Measurements from ENCODE around the gene FGF12.

Gene FGF12

DNA sequence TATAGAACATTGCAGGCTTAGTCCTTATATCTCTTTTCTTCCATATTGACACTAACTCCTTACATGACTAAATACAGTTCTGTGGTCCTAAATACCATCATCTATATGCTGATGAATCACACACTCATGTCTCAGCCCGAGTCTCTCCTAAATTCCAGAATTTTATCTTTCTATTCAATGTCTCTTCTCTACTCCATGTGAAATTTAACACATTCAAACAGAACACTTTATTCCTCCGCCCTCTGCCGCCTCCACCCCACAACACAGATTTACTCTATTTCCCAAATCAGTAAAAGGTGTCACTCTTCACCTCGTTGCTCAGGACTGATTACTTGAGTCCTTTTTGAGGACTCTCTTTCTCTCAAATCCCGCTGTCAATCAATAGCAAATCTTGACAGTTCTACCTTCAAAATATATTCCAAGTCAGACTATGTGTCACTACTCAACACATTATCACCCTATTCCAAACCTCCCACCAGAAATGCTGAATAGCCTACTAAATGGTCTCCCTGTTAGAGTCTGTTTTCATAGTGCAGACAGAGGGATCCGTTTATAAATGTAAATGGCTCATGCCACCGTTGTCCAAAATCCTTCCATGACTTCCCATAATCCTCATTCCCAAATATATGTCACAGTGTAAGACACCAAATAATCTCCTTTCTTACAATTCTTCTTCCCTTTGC lies 230.3 kb downstream of the FGF12 start:
- no peak overlapping the region for H3K4me2 ChIP-seq (ENCODE audit: low read length)
- no peak overlapping the region for H3K9ac ChIP-seq
- no peaks in the 10 kb centered on the region for H3K36me3 ChIP-seq (ENCODE audit: control insufficient read depth, insufficient read depth, low read length)
- H3K79me2 ChIP-seq = no peaks in the 10 kb centered on the region
- no peaks in the 10 kb centered on the region for H3K27me3 ChIP-seq (ENCODE audit: control insufficient read depth, insufficient read depth, low read length)
- H3K9me3 ChIP-seq (ENCODE audit: control insufficient read depth, low read length) = no peaks in the 10 kb centered on the region
- H3K27ac ChIP-seq = no peak overlapping the region
- no peaks in the 10 kb centered on the region for H3K4me1 ChIP-seq
- H3K4me3 ChIP-seq (ENCODE audit: low read depth, low read length) = no peak overlapping the region
- TF ChIP-seq, protein P1, sequence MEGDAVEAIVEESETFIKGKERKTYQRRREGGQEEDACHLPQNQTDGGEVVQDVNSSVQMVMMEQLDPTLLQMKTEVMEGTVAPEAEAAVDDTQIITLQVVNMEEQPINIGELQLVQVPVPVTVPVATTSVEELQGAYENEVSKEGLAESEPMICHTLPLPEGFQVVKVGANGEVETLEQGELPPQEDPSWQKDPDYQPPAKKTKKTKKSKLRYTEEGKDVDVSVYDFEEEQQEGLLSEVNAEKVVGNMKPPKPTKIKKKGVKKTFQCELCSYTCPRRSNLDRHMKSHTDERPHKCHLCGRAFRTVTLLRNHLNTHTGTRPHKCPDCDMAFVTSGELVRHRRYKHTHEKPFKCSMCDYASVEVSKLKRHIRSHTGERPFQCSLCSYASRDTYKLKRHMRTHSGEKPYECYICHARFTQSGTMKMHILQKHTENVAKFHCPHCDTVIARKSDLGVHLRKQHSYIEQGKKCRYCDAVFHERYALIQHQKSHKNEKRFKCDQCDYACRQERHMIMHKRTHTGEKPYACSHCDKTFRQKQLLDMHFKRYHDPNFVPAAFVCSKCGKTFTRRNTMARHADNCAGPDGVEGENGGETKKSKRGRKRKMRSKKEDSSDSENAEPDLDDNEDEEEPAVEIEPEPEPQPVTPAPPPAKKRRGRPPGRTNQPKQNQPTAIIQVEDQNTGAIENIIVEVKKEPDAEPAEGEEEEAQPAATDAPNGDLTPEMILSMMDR (IDR thresholded peaks at IDR 0.05) = no peak
- H2AFZ ChIP-seq = no peak overlapping the region

DNA sequence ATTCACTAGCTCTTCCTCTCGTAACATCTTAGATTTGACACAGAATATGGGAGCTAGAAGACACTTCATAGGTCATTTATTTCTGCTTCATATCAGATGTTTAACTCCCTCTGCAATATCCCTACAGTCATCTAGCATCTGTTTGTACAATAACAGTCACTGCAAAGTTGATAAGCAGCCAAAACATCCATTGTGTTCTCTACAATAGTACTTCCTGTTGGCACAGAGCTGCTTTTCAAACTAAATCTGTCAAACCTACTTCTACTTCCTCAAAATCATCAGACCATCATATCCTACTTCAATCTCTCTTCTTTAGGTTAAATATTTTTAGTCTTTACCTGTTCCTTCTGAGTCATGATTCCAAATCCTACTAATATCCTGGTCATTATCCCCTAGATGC lies 233.2 kb downstream of the FGF12 start:
- Histone ChIP-seq H3K4me2 (ENCODE audit: low read length) (no peak overlapping the region), H3K27ac (no peak overlapping the region), H3K4me1 (no peaks in the 10 kb centered on the region), H3K27me3 (ENCODE audit: control insufficient read depth, insufficient read depth, low read length) (no peaks in the 10 kb centered on the region), H3K36me3 (ENCODE audit: control insufficient read depth, insufficient read depth, low read length) (no peaks in the 10 kb centered on the region), H3K4me3 (ENCODE audit: low read depth, low read length) (no peak overlapping the region), H3K9ac (no peak overlapping the region), H3K9me3 (ENCODE audit: control insufficient read depth, low read length) (no peaks in the 10 kb centered on the region), H2AFZ (no peak overlapping the region), H3K79me2 (no peaks in the 10 kb centered on the region)
- TF ChIP-seq, protein P1 (IDR thresholded peaks at IDR 0.05) = no peak

DNA sequence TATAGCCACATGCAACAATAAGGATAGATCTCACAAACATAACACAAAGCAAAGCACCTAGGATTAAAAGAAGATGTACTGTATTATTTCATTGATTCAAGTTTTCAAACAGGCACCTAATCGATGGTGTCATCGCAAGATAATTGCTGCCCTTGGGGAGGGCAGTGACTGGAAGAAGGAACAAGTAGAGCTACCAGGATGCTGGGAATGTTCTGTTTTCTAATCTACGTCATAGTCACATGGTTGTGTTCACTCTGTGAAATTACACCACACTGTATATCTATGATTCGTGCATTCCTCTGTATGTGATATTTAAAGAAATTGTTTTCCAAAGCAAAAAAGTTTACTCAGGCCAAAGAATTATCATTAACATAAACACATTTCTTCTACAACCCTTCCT lies 236.6 kb downstream of the FGF12 start:
- no peak overlapping the region for H3K9ac ChIP-seq
- TF ChIP-seq, protein P1 (IDR thresholded peaks at IDR 0.05) = no peak
- H3K36me3 ChIP-seq (ENCODE audit: control insufficient read depth, insufficient read depth, low read length) = no peaks in the 10 kb centered on the region
- H3K4me1 ChIP-seq = no peaks in the 10 kb centered on the region
- H3K9me3 ChIP-seq (ENCODE audit: control insufficient read depth, low read length) = no peaks in the 10 kb centered on the region
- H3K4me2 ChIP-seq (ENCODE audit: low read length) = no peak overlapping the region
- H2AFZ ChIP-seq = no peak overlapping the region
- no peaks in the 10 kb centered on the region for H3K27me3 ChIP-seq (ENCODE audit: control insufficient read depth, insufficient read depth, low read length)
- no peaks in the 10 kb centered on the region for H3K79me2 ChIP-seq
- no peak overlapping the region for H3K27ac ChIP-seq
- H3K4me3 ChIP-seq (ENCODE audit: low read depth, low read length) = no peak overlapping the region

DNA sequence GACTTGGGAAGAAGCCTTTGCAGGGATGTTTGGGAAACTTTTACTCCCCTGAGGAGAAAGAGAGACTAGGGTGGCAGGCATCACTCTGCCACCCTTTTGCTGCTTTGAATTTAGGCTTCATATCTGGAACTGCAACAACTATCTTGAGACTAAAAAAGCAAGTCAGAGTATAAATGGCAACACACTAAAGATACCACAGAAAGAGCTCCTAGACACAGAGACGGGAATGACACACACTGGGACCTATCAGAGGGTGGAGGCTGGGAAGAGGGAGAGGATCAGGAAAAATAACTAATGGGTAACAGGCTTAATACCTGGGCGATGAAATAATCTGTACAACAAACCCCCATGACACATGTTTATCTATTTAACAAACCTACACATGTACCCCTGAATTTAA lies 237.8 kb downstream of the FGF12 start:
- no peak overlapping the region for H3K9ac ChIP-seq
- H2AFZ ChIP-seq = no peak overlapping the region
- no peak overlapping the region for H3K4me3 ChIP-seq (ENCODE audit: low read depth, low read length)
- H3K9me3 ChIP-seq (ENCODE audit: control insufficient read depth, low read length) = no peaks in the 10 kb centered on the region
- no peaks in the 10 kb centered on the region for H3K36me3 ChIP-seq (ENCODE audit: control insufficient read depth, insufficient read depth, low read length)
- H3K4me1 ChIP-seq = no peaks in the 10 kb centered on the region
- no peak overlapping the region for H3K4me2 ChIP-seq (ENCODE audit: low read length)
- TF ChIP-seq, protein P1 (IDR thresholded peaks at IDR 0.05) = no peak
- no peak overlapping the region for H3K27ac ChIP-seq
- H3K27me3 ChIP-seq (ENCODE audit: control insufficient read depth, insufficient read depth, low read length) = no peaks in the 10 kb centered on the region
- no peaks in the 10 kb centered on the region for H3K79me2 ChIP-seq

DNA sequence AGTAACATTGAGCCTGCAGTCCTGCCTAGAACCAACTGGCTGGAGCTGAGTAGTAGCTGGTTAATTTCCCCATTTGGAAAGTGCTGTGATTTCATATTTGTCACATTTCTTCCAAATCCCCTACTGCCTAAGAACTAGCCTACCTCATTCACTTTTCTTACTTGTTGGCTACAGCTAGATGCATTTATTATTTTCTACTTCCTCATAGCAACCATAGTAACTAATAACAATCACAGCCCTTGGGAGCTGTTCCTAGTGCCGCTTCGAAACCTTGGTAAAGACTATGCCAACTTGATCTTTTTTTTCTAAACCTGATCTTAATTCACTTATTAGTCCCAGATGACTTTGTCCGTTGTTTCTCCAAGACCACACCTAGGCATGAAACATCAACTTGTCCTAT lies 240.3 kb downstream of the FGF12 start:
- TF ChIP-seq, protein P1 (IDR thresholded peaks at IDR 0.05) = no peak
- H3K4me2 ChIP-seq (ENCODE audit: low read length) = no peak overlapping the region
- no peaks in the 10 kb centered on the region for H3K9me3 ChIP-seq (ENCODE audit: control insufficient read depth, low read length)
- no peak overlapping the region for H3K9ac ChIP-seq
- no peak overlapping the region for H2AFZ ChIP-seq
- H3K36me3 ChIP-seq (ENCODE audit: control insufficient read depth, insufficient read depth, low read length) = no peaks in the 10 kb centered on the region
- no peak overlapping the region for H3K4me3 ChIP-seq (ENCODE audit: low read depth, low read length)
- no peaks in the 10 kb centered on the region for H3K79me2 ChIP-seq
- no peaks in the 10 kb centered on the region for H3K4me1 ChIP-seq
- no peak overlapping the region for H3K27ac ChIP-seq
- no peaks in the 10 kb centered on the region for H3K27me3 ChIP-seq (ENCODE audit: control insufficient read depth, insufficient read depth, low read length)

Measured in parathyroid adenoma (tissue), 2 donors.